Measurements from ENCODE around the gene LRCH1. TPM values are rescaled to one million over a fixed set of nuclear protein-coding genes. Genes with fewer than 3 reads are reported as not detected.

The LRCH1 gene
- total and polyA plus RNA-seq, 2 of the 4 experiments (the other 2 are of a cell fraction) = 7.0 to 8.8 TPM

- TF ChIP-seq CEBPB (IDR thresholded peaks at IDR 0.05; ENCODE audit: low read depth, low read length) = no peak
- TF ChIP-seq MAZ (IDR thresholded peaks at IDR 0.05; ENCODE audit: borderline replicate concordance, low read depth, low read length) = no peak
- no peak for TF ChIP-seq SMC3 (IDR thresholded peaks at IDR 0.05; ENCODE audit: low read depth, low read length)
Observed at GRCh38 chr13:46531953-46532352, 21.0 kb upstream of the LRCH1 start (continued).

- Histone ChIP-seq H4K91ac (ENCODE audit: insufficient read depth, low read depth, low read length) (no peak overlapping the region), H4K8ac (ENCODE audit: low read depth in 2 of 2, low read length in 2 of 2) (no peak overlapping the region), H3K9ac (ENCODE audit: low read depth, low read length) (no peak overlapping the region), H3K4ac (ENCODE audit: low read depth, low read length) (no peak overlapping the region), H2AFZ (replicated peaks; ENCODE audit: low read length, poor library complexity) (no peak overlapping the region), H3K9me1 (ENCODE audit: insufficient read depth, low read length) (0 out of 2 replicates have a peak, but pooled peaks cover 2% of the 10 kb centered on the region), H3K27me3 (ENCODE audit: control insufficient read depth, insufficient read depth, low read length) (0 out of 2 replicates have a peak, but pooled peaks cover 2% of the 10 kb centered on the region), H4K5ac (ENCODE audit: low read depth, low read length) (no peak overlapping the region), H2BK15ac (ENCODE audit: low read depth, low read length) (no peak overlapping the region), H4K20me1 (ENCODE audit: insufficient read depth, low read length) (no peaks in the 10 kb centered on the region), H3K36me3 (ENCODE audit: control insufficient read depth, insufficient read depth, low read length) (no peaks in the 10 kb centered on the region), H3K4me2 (ENCODE audit: low read depth, low read length) (no peak overlapping the region), H3K79me1 (ENCODE audit: low read depth in 1 of 2, low read length in 2 of 2) (no peaks in the 10 kb centered on the region), H3K27ac (ENCODE audit: insufficient read depth, low read length) (no peak overlapping the region), H2AK5ac (ENCODE audit: low read depth, low read length) (no peak overlapping the region), H2BK5ac (ENCODE audit: low read depth, low read length, poor library complexity, severe bottlenecking) (no peak overlapping the region), H2BK120ac (ENCODE audit: low read depth, low read length) (no peak overlapping the region), H2AK9ac (replicated peaks; ENCODE audit: low read depth, low read length, poor library complexity) (no peak overlapping the region), H3K4me1 (ENCODE audit: control insufficient read depth, insufficient read depth, low read length) (no peaks in the 10 kb centered on the region), H3K56ac (ENCODE audit: extremely low read depth, insufficient read depth, low read length) (no peak overlapping the region), H3K23ac (ENCODE audit: low read depth, low read length) (no peak overlapping the region), H3K9me3 (ENCODE audit: control insufficient read depth, insufficient read depth, low read length) (no peaks in the 10 kb centered on the region), H2BK20ac (ENCODE audit: low read depth, low read length) (no peak overlapping the region), H3K4me3 (ENCODE audit: insufficient read depth, low read depth, low read length) (no peak overlapping the region), H3K14ac (replicated peaks; ENCODE audit: low read depth, low read length) (no peak overlapping the region), H3K18ac (ENCODE audit: low read depth, low read length) (no peak overlapping the region)
- dilution Hi-C loops (cut with HindIII; ENCODE audit: low sequenced_read_pairs, unreplicated experiment) = no loop called here
- ChIA-PET CTCF (interaction anchor here (0.6 kb wide), 1 partner anchor 230 kb away, joined by 3 read pairs; no protein-coding TSS in a partner anchor), POLR2A (ENCODE audit: unreplicated experiment) (no interaction called here)
- DNase-seq = no peak
- no peak for ATAC-seq (ENCODE audit: low read depth)
- in situ Hi-C loops (cut with MboI; ENCODE audit: low sequenced_read_pairs) = no loop called here
- no CpG with 5 or more reads among the region's 4 CpGs for WGBS, 2 experiments (ENCODE audit: extremely low coverage in 2 of 2, insufficient read length in 1 of 2)
- intact Hi-C loops (cut with micrococcal nuclease) = no loop called here
- BruUV-seq (replicated peaks) = no TSS peak
- TF ChIP-seq MXI1 (IDR thresholded peaks at IDR 0.05; ENCODE audit: borderline replicate concordance, low read depth, low read length) = no peak
- TF ChIP-seq RAD21 (IDR thresholded peaks at IDR 0.05; ENCODE audit: low read length) = no peak
- TF ChIP-seq RCOR1 (IDR thresholded peaks at IDR 0.05; ENCODE audit: insufficient replicate concordance, low read length) = no peak
- TF ChIP-seq USF2 (IDR thresholded peaks at IDR 0.05; ENCODE audit: low read depth, low read length) = no peak
- no peak for TF ChIP-seq MAFK (IDR thresholded peaks at IDR 0.05; ENCODE audit: low read depth, low read length)
- no peak for TF ChIP-seq MAZ (IDR thresholded peaks at IDR 0.05; ENCODE audit: borderline replicate concordance, low read depth, low read length)
- TF ChIP-seq ELK1 (IDR thresholded peaks at IDR 0.05; ENCODE audit: borderline replicate concordance, low read depth, low read length) = no peak
- no peak for TF ChIP-seq FOS (IDR thresholded peaks at IDR 0.05; ENCODE audit: low read depth, low read length)
- no peak for TF ChIP-seq POLR2A (IDR thresholded peaks at IDR 0.05; ENCODE audit: low read depth, low read length)
Observed at GRCh38 chr13:46535002-46535401, 18.0 kb upstream of the LRCH1 start.
